Cardiac fibroblast (primary cell): ENCODE results near the gene HOXA9.

Experiments
- DNase-seq, 2 donors: peaks; one replicate each; pipeline versions ENCODE4 v3.0.0 to v3.0.0-alpha.2; 2010; ENCODE audit warnings: low read depth in 2 of 2
- H3K4me3 ChIP-seq, 2 donors: replicated peaks in 1 of 2; 1 replicate in 1 of 2; 2 replicates in 1 of 2; pipeline ENCODE4 v1.5.1; 2011; ENCODE audit warnings: low read depth in 2 of 2, low read length in 2 of 2, mild to moderate bottlenecking in 2 of 2, moderate library complexity in 1 of 2
- TF ChIP-seq, protein P1 (sequence below): IDR thresholded peaks from one replicate; pipeline ENCODE4 v1.5.1; 2011; ENCODE audit warnings: low read depth, mild to moderate bottlenecking, low read length, inconsistent platforms

Gene HOXA9

GRCh38 chr7:27134392-27134791, 30.9 kb downstream of the HOXA9 start:
- no peak overlapping the region for H3K4me3 ChIP-seq
- TF ChIP-seq, protein P1, sequence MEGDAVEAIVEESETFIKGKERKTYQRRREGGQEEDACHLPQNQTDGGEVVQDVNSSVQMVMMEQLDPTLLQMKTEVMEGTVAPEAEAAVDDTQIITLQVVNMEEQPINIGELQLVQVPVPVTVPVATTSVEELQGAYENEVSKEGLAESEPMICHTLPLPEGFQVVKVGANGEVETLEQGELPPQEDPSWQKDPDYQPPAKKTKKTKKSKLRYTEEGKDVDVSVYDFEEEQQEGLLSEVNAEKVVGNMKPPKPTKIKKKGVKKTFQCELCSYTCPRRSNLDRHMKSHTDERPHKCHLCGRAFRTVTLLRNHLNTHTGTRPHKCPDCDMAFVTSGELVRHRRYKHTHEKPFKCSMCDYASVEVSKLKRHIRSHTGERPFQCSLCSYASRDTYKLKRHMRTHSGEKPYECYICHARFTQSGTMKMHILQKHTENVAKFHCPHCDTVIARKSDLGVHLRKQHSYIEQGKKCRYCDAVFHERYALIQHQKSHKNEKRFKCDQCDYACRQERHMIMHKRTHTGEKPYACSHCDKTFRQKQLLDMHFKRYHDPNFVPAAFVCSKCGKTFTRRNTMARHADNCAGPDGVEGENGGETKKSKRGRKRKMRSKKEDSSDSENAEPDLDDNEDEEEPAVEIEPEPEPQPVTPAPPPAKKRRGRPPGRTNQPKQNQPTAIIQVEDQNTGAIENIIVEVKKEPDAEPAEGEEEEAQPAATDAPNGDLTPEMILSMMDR: no peak
- DNase-seq: peak; percentile 52 to 64

DNA sequence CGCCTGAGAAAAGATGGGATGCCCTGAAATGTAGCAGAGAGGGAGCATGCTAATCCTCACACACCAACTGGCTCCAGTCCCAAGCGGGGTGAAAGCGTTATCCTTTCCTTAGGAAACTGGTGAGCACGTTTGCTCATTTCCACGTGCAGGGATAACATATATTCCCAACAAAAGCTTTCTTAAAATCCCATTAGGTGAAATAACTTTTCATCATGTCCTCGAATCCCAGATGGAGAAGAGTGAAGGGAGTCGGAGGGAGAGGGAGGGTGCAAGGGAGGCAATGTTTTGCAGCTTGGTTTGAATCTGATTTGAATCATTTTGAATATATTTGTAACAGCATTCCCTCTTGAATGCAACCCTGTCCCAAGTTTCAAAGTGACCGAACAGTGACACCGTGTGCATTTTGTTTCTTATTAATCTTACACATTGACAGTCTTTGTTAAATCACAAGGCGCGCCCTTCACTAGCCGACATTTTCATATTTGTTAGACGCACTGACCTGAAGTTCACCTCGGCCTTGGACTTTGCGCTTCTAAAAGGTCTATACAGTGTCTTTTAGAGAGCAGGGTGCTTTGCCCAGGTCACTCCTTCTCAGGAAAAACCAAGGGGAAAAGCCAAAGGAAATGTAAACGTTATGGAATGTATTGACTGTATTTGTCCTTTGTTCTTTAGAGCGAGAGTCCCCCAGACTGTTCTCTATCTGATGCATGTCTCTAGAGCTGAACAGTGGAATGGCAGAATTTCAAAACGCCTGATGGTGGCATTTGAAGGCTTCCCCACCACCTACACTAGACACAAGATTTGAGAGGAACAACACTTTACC, 31.7 kb downstream of the HOXA9 start:
- H3K4me3 ChIP-seq: no peak overlapping the region
- TF ChIP-seq, protein P1: no peak
- DNase-seq: no peak

DNA sequence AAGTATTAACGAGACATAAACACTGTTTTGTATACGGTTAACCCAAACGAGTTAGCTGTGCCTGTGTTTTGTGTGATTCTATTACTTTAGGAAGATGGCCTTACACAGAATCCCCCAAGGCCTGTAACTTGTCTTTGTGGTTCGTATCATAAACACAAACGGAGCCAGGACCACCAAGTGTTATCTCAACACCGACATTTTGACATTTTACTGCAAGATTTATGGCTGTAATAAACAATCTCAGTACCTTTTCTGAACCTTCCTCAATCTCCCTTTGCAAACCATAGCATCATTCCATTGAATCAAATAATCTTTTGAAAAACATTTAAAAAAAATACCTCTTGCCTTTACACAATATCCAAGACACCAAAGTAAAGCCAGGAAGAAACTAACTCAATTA, 32.4 kb downstream of the HOXA9 start:
- TF ChIP-seq, protein P1: no peak
- no peak for DNase-seq
- H3K4me3 ChIP-seq: no peak overlapping the region

- H3K4me3 ChIP-seq: no peak overlapping the region
- DNase-seq: no peak
- TF ChIP-seq, protein P1: no peak
Measured at GRCh38 chr7:27132214-27132613, 33.1 kb downstream of the HOXA9 start.

DNA sequence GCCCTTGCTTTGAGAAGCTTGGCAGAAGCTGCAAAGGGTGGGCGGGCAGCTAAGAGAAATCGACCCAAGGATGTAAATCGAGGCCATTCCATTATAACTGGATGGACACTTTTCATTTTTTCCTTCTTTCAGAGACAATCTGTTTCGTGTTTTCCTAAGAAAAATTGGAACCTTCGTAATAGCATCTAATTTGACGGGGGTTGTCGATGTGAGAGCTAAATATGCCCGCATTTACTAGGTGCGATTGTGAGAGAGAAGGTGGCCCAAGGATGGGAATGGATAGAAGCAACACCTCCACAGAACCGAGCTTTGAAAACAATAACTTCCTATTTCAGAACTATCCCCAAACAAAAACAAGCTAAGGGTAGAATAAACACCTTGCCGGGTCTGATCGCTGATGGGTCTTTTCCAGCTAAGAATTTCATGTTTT, 33.9 kb downstream of the HOXA9 start:
- H3K4me3 ChIP-seq: peak overlapping the region in 1 of 2 donors; percentile 52
- no peak for DNase-seq
- TF ChIP-seq, protein P1: no peak

DNA sequence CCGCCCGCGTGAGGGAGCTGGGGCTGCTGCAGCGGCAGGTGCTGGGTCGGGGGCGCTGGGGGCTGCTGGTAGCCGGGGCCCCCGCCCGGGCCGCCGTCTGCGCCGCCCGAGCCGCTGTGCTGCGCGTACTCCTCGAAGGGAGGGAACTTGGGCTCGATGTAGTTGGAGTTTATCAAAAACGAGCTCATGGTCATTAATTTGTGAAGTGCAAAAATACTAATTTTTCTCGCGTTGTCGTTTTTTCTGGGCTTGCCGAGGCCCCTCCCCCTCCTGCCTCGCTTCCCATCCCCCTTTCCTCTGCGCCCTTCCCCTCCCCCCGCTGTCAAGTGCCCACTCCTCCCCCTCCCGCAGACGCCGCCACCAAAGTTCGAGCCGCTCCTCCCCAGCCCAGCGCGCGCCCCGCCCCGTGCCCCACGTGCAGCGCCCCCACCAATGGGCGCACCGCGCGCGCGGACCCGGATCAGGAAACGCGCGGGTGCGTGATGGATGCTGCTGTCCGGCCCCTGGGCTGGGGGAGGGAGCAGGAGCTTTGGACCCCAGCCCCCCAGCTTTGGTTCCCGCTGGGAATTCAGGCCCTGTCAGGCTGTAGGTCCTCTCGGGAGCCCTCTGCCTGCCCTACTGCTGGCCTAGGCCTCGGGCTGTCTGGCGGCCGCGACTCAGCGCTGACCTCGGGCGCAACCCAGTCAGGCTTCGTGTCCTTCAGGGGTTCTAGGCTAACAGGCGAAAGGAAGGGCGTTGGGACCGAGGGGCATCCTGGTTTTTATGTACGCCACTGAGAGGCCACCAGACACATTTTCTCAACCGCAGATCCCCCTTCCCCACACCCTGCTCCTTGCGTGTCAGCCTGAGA, 34.6 kb downstream of the HOXA9 start, which contains the start of gene HOXA4:
Gene HOXA4, minus strand, starts transcription at position 218 of the 850 bp plus-strand sequence. Its CDS starts 24 bp downstream, at position 194.
- TF ChIP-seq, protein P1: no peak
- peak; percentile 38 to 63 for DNase-seq
- peak within 1 kb of the TSS; percentile 40 to 52 for H3K4me3 ChIP-seq
